ENCODE data around the gene NRL. TPM values are rescaled to one million over a fixed set of nuclear protein-coding genes. Genes with fewer than 3 reads are reported as not detected.

The NRL gene
- polyA plus RNA-seq, 1 donor (not counting 4 experiments of a cell fraction or from before 2014, with no cell fraction given), result 0.29 TPM

DNA sequence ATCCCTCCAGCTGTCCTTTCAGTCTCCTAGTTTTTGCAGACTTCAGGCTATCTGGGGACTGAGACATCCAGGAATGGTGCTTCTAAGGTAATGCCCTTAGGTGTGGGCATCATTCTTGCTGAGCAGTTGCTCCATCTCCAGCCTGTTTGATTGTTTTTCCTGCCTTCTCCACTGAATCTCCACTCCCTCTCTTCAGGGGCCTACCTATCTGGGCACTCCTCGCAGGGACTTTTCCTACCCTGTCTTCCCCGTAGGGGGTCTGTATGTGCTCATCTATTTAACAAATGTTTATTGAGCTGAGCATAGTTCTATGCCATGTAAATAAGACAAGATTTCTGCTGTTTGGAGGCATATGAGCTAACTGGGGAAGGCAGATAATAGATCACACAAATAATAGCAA lies 18.2 kb upstream of the NRL start:
- H3K4me2 ChIP-seq (ENCODE audit: control insufficient read depth, extremely low read depth, insufficient read depth, low read depth, low read length), result no peak overlapping the region
- H3K9me3 ChIP-seq (ENCODE audit: control insufficient read depth, low read depth, low read length), result no peaks in the 10 kb centered on the region
- H3K9ac ChIP-seq (ENCODE audit: control insufficient read depth, extremely low read depth, insufficient read depth, low read length), result no peak overlapping the region
- peak overlapping the region; percentile 42 for H2AFZ ChIP-seq (ENCODE audit: control insufficient read depth, low read length)
- FAIRE-seq, result no peak
- dilution Hi-C loops (cut with MboI; ENCODE audit: extremely low pct_ligation_motif_present, low sequenced_read_pairs), result no loop called here
- no peaks in the 10 kb centered on the region for H4K20me1 ChIP-seq (ENCODE audit: control insufficient read depth, extremely low read depth, insufficient read depth, low read length)
- H3K27ac ChIP-seq (ENCODE audit: control insufficient read depth, insufficient read depth, low read length), result no peak overlapping the region
- no peaks in the 10 kb centered on the region for H3K27me3 ChIP-seq (ENCODE audit: control insufficient read depth, extremely low read depth, insufficient read depth, low read length)
- H3K9me1 ChIP-seq (ENCODE audit: control insufficient read depth, extremely low read depth, insufficient read depth, low read length), result no peaks in the 10 kb centered on the region
- H3K36me3 ChIP-seq (ENCODE audit: control insufficient read depth in 2 of 2, extremely low read depth in 1 of 2, insufficient read depth in 2 of 2, low read length in 2 of 2), result peaks cover 2 to 7% of the 10 kb centered on the region in 2 experiments
- peaks cover 22% of the 10 kb centered on the region for H3K4me1 ChIP-seq (ENCODE audit: control insufficient read depth, extremely low read depth, insufficient read depth, low read length)
- no peak overlapping the region for H3K4me3 ChIP-seq (ENCODE audit: control insufficient read depth in 2 of 3, extremely low read depth in 1 of 3, insufficient read depth in 2 of 3, low read depth in 1 of 3, low read length in 3 of 3)
- TF ChIP-seq EZH2 (IDR thresholded peaks at IDR 0.05; ENCODE audit: low read length), result no peak
- TF ChIP-seq, protein P1, sequence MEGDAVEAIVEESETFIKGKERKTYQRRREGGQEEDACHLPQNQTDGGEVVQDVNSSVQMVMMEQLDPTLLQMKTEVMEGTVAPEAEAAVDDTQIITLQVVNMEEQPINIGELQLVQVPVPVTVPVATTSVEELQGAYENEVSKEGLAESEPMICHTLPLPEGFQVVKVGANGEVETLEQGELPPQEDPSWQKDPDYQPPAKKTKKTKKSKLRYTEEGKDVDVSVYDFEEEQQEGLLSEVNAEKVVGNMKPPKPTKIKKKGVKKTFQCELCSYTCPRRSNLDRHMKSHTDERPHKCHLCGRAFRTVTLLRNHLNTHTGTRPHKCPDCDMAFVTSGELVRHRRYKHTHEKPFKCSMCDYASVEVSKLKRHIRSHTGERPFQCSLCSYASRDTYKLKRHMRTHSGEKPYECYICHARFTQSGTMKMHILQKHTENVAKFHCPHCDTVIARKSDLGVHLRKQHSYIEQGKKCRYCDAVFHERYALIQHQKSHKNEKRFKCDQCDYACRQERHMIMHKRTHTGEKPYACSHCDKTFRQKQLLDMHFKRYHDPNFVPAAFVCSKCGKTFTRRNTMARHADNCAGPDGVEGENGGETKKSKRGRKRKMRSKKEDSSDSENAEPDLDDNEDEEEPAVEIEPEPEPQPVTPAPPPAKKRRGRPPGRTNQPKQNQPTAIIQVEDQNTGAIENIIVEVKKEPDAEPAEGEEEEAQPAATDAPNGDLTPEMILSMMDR (optimal IDR thresholded peaks at IDR 0.05 in 1 of 3, IDR thresholded peaks at IDR 0.05 in 1 of 3, conservative IDR thresholded peaks at IDR 0.05 in 1 of 3; ENCODE audit: extremely low read depth in 1 of 3, insufficient read depth in 2 of 3, low read length in 3 of 3), result no peak
- H3K79me2 ChIP-seq (ENCODE audit: control insufficient read depth, insufficient read depth, low read length), result peaks cover 6% of the 10 kb centered on the region
- DNase-seq (ENCODE audit: low read depth, low spot score), result no peak

- DNase-seq (ENCODE audit: low read depth, low spot score) (no peak), FAIRE-seq (no peak)
- H3K4me1 ChIP-seq (ENCODE audit: control insufficient read depth, extremely low read depth, insufficient read depth, low read length), result peaks cover 21% of the 10 kb centered on the region
- H3K27ac ChIP-seq (ENCODE audit: control insufficient read depth, insufficient read depth, low read length), result no peak overlapping the region
- TF ChIP-seq, protein P1 (optimal IDR thresholded peaks at IDR 0.05 in 1 of 3, IDR thresholded peaks at IDR 0.05 in 1 of 3, conservative IDR thresholded peaks at IDR 0.05 in 1 of 3; ENCODE audit: extremely low read depth in 1 of 3, insufficient read depth in 2 of 3, low read length in 3 of 3), result no peak
- TF ChIP-seq EZH2 (IDR thresholded peaks at IDR 0.05; ENCODE audit: low read length), result no peak
- peak overlapping the region; percentile 80 for H2AFZ ChIP-seq (ENCODE audit: control insufficient read depth, low read length)
- H3K4me2 ChIP-seq (ENCODE audit: control insufficient read depth, extremely low read depth, insufficient read depth, low read depth, low read length), result peak overlapping the region; percentile 29
- dilution Hi-C loops (cut with MboI; ENCODE audit: extremely low pct_ligation_motif_present, low sequenced_read_pairs), result no loop called here
- no peaks in the 10 kb centered on the region for H3K9me1 ChIP-seq (ENCODE audit: control insufficient read depth, extremely low read depth, insufficient read depth, low read length)
- H4K20me1 ChIP-seq (ENCODE audit: control insufficient read depth, extremely low read depth, insufficient read depth, low read length), result no peaks in the 10 kb centered on the region
- H3K4me3 ChIP-seq (ENCODE audit: control insufficient read depth in 2 of 3, extremely low read depth in 1 of 3, insufficient read depth in 2 of 3, low read depth in 1 of 3, low read length in 3 of 3), result no peak overlapping the region
- H3K9me3 ChIP-seq (ENCODE audit: control insufficient read depth, low read depth, low read length), result no peaks in the 10 kb centered on the region
- H3K9ac ChIP-seq (ENCODE audit: control insufficient read depth, extremely low read depth, insufficient read depth, low read length), result no peak overlapping the region
- no peaks in the 10 kb centered on the region for H3K27me3 ChIP-seq (ENCODE audit: control insufficient read depth, extremely low read depth, insufficient read depth, low read length)
- peaks cover 0 to under 1% of the 10 kb centered on the region in 2 experiments for H3K36me3 ChIP-seq (ENCODE audit: control insufficient read depth in 2 of 2, extremely low read depth in 1 of 2, insufficient read depth in 2 of 2, low read length in 2 of 2)
- peaks cover 6% of the 10 kb centered on the region for H3K79me2 ChIP-seq (ENCODE audit: control insufficient read depth, insufficient read depth, low read length)
Observed at GRCh38 chr14:24132061-24132685, 17.4 kb upstream of the NRL start.

All from keratinocyte (primary cell).